ENCODE measurements around the gene FBXW11. TPM values are rescaled to one million over a fixed set of nuclear protein-coding genes. Genes with fewer than 3 reads are reported as not detected.

FBXW11 gene
- total and polyA plus RNA-seq, 12 donors: 6.8 to 89.0 (median 60.3) TPM

DNA sequence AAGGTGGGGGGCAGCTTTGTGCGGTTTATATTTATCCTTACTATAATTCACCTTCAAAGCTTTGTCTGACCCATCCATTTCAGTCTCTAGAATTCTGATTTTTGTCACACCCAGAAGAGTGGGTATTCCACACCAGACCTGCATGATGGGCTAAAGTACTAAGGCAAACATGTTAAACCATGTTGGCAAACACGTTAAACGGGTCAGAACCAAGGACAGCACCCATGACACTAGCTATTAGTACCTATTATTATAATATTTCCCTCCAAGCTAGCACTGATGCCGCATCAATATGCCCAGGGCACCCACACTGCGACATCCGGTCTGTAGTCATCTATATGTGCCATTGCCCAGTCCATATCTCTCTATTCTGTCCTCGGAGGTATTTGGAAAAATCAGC, 104.7 kb downstream of the FBXW11 start:
- intact Hi-C loops (cut with DNase I): loop anchor here in 1 of 2 donors (5.0 kb wide), 1 partner anchor 479 kb away; no protein-coding TSS in a partner anchor
- H3K9me3 ChIP-seq (replicated peaks in 1 of 3): no peaks in the 10 kb centered on the region
- 90 to 97% (median 93%) methylated on average over 7 of the region's 7 CpGs for WGBS, 4 donors
- no peak overlapping the region for H3K4me3 ChIP-seq
- H3K4me1 ChIP-seq (replicated peaks in 1 of 2): peaks cover 0 to 7% of the 10 kb centered on the region in 2 donors
- H3K27ac ChIP-seq: no peak overlapping the region
- no peak for DNase-seq
- H3K27me3 ChIP-seq: no peaks in the 10 kb centered on the region
- no peak for TF ChIP-seq POLR2A (IDR thresholded peaks at IDR 0.05)
- TF ChIP-seq, protein P1, sequence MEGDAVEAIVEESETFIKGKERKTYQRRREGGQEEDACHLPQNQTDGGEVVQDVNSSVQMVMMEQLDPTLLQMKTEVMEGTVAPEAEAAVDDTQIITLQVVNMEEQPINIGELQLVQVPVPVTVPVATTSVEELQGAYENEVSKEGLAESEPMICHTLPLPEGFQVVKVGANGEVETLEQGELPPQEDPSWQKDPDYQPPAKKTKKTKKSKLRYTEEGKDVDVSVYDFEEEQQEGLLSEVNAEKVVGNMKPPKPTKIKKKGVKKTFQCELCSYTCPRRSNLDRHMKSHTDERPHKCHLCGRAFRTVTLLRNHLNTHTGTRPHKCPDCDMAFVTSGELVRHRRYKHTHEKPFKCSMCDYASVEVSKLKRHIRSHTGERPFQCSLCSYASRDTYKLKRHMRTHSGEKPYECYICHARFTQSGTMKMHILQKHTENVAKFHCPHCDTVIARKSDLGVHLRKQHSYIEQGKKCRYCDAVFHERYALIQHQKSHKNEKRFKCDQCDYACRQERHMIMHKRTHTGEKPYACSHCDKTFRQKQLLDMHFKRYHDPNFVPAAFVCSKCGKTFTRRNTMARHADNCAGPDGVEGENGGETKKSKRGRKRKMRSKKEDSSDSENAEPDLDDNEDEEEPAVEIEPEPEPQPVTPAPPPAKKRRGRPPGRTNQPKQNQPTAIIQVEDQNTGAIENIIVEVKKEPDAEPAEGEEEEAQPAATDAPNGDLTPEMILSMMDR (IDR thresholded peaks at IDR 0.05): no peak
- no peaks in the 10 kb centered on the region for H3K36me3 ChIP-seq (replicated peaks in 1 of 2)

DNA sequence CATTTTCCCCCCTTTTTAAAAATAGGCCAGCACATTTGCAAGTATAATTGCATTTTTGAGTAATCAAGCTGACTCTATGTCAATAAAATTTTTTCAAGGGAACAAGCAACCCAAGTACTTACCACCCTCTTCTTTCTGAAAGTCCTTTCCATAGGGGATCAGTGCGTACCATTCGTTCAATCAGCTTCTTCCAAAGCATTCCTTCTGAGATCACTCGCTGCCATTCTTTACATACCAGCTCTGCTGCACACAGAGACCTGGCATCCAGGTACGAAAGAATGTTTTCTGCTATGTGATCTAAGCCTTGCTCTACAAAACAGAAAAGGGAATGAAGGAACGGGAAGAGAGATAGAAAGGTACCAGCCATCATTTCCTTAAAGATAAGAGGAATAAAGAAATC, 106.6 kb downstream of the FBXW11 start:
- H3K4me3 ChIP-seq: no peak overlapping the region
- intact Hi-C loops (cut with DNase I): loop anchor here (5.0 to 10.0 kb wide), 2 partner anchors 475 to 477 kb away; no protein-coding TSS in a partner anchor
- TF ChIP-seq POLR2A (IDR thresholded peaks at IDR 0.05): no peak
- H3K4me1 ChIP-seq (replicated peaks in 1 of 2): peaks cover 0 to 14% of the 10 kb centered on the region in 2 donors
- 95 to 97% (median 96%) methylated on average over 5 of the region's 5 CpGs for WGBS, 4 donors
- no peaks in the 10 kb centered on the region for H3K9me3 ChIP-seq (replicated peaks in 1 of 3)
- H3K27me3 ChIP-seq: no peaks in the 10 kb centered on the region
- DNase-seq: no peak
- no peaks in the 10 kb centered on the region for H3K36me3 ChIP-seq (replicated peaks in 1 of 2)
- H3K27ac ChIP-seq: no peak overlapping the region

DNA sequence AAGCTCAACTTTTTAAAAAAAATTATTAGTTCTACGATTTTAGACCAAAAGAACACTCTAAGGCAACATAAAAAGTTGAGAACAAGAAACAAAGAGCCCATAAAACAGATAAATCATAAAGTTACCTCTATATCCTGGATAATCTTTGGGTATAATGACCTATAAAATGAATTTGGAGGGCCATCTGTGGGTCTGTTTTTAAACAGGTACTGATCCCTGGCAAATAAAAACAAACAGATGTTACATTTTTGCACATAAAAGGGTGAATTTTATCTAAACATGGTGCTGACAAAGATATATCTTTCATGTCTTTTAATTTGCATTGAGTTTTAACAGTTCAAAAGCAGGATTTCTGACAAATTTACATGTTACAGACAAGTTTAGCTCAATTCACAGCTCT, 107.6 kb downstream of the FBXW11 start:
- no peak overlapping the region for H3K27ac ChIP-seq
- intact Hi-C loops (cut with DNase I): loop anchor here in 1 of 2 donors (10.0 kb wide), 1 partner anchor 474 kb away; no protein-coding TSS in a partner anchor
- no peaks in the 10 kb centered on the region for H3K27me3 ChIP-seq
- no peak overlapping the region for H3K4me3 ChIP-seq
- no peak for DNase-seq
- H3K4me1 ChIP-seq (replicated peaks in 1 of 2): peaks cover 0 to 12% of the 10 kb centered on the region in 2 donors
- H3K36me3 ChIP-seq (replicated peaks in 1 of 2): no peaks in the 10 kb centered on the region
- TF ChIP-seq, protein P1 (IDR thresholded peaks at IDR 0.05): no peak
- TF ChIP-seq POLR2A (IDR thresholded peaks at IDR 0.05): no peak
- WGBS, 4 donors: 76 to 87% (median 77%) methylated on average over 1 of the region's 1 CpG
- no peaks in the 10 kb centered on the region for H3K9me3 ChIP-seq (replicated peaks in 1 of 3)

DNA sequence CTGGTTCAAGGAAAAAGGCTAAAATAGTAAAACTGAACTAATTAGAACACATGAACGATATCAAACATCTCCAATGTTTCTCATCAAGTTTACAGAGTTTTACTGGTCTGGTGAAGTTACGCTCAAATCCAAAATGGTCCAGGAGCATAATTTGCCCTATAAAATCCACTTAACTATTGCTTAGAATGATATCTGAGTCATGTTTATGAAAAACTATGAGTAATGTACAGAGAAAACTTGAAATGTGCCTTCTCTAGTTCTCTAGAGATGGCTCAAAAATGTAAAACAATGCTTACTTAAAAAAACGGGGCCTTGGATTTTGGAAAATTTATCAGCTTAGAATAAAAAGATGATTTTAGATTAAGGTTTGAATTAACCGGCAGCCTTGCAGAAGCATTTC, 108.1 kb downstream of the FBXW11 start:
- no peak for TF ChIP-seq POLR2A (IDR thresholded peaks at IDR 0.05)
- TF ChIP-seq, protein P1 (IDR thresholded peaks at IDR 0.05): no peak
- Histone ChIP-seq H3K27ac (no peak overlapping the region), H3K9me3 (replicated peaks in 1 of 3) (no peaks in the 10 kb centered on the region), H3K4me1 (replicated peaks in 1 of 2) (peaks cover 0 to 12% of the 10 kb centered on the region in 2 donors), H3K36me3 (replicated peaks in 1 of 2) (no peaks in the 10 kb centered on the region), H3K27me3 (no peaks in the 10 kb centered on the region), H3K4me3 (no peak overlapping the region)
- no peak for DNase-seq
- WGBS, 4 donors: 92 to 96% (median 95%) methylated on average over 4 of the region's 4 CpGs
- intact Hi-C loops (cut with DNase I): loop anchor here in 1 of 2 donors (10.0 kb wide), 1 partner anchor 474 kb away; no protein-coding TSS in a partner anchor

DNA sequence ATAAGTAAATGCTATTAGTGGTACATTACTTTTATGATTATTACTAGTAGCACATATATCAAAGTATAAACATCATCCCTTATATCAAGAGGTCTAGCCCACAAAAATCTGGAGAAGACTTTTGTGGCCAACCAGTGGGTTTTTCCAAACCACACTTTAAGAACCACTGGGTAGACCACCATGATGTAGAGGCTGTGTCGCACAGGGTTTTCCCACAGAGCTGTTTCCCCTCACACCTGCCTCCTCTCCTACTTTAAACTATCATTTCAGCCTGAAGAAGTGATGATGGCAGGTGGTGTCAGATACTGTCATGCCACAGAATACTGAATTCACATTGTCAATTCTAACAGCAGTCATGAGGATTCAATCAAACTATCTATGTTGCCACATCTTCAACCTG, 109.2 kb downstream of the FBXW11 start:
- Histone ChIP-seq H3K27me3 (no peaks in the 10 kb centered on the region), H3K27ac (no peak overlapping the region), H3K9me3 (replicated peaks in 1 of 3) (no peaks in the 10 kb centered on the region), H3K4me3 (no peak overlapping the region), H3K4me1 (replicated peaks in 1 of 2) (peaks cover 0 to 12% of the 10 kb centered on the region in 2 donors), H3K36me3 (replicated peaks in 1 of 2) (no peaks in the 10 kb centered on the region)
- no peak for TF ChIP-seq POLR2A (IDR thresholded peaks at IDR 0.05)
- TF ChIP-seq, protein P1 (IDR thresholded peaks at IDR 0.05): no peak
- WGBS, 4 donors: 91 to 100% (median 95%) methylated on average over 1 of the region's 1 CpG
- intact Hi-C loops (cut with DNase I): loop anchor here in 1 of 2 donors (10.0 kb wide), 1 partner anchor 472 kb away; no protein-coding TSS in a partner anchor
- no peak for DNase-seq

Data from adrenal gland (tissue), 12 donors.